SW480 (cell line): ENCODE data around the gene DNAJC30.
A peak's percentile ranks its signal among the peaks of the same experiment; 100 is the strongest.
"Not testable (repeated sequence)": the region's sequence is repeated elsewhere in the genome, so short reads cannot be mapped to it uniquely, and the experiment has no call there.

ENCODE experiments used
- DNase-seq: peaks from one replicate; pipeline ENCODE4 v3.0.0-alpha.2; 2016; ENCODE audit warnings: low spot score

The DNAJC30 gene

DNA sequence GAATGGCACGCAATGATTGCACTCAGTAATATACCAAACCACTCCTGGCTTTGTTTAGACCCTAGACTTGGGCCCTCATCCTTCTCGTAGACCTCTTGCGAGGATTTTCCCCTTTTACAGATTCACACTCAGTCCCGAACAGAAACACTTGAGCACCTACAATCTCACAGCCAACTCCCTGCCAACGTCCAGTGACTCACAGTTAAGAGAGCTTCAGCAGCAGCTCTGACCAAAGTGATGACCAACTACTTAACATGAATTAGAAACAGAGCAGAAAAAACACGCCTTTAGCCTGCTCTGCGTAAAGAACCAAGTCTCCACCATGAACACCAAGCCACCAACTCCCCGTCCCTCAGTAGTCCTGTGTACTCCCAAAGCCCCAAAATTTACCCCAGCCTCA lies 2.2 kb downstream of the DNAJC30 start:
- no peak for DNase-seq

GRCh38 chr7:73680501-73680900 lies 2.8 kb downstream of the DNAJC30 start:
- DNase-seq, result no peak

- no peak for DNase-seq
Measured at GRCh38 chr7:73679709-73680108, 3.5 kb downstream of the DNAJC30 start.

GRCh38 chr7:73678862-73679261 lies 4.4 kb downstream of the DNAJC30 start:
- no peak for DNase-seq

- not testable (repeated sequence) for DNase-seq
Measured at GRCh38 chr7:73676062-73676461, 7.2 kb downstream of the DNAJC30 start.

DNA sequence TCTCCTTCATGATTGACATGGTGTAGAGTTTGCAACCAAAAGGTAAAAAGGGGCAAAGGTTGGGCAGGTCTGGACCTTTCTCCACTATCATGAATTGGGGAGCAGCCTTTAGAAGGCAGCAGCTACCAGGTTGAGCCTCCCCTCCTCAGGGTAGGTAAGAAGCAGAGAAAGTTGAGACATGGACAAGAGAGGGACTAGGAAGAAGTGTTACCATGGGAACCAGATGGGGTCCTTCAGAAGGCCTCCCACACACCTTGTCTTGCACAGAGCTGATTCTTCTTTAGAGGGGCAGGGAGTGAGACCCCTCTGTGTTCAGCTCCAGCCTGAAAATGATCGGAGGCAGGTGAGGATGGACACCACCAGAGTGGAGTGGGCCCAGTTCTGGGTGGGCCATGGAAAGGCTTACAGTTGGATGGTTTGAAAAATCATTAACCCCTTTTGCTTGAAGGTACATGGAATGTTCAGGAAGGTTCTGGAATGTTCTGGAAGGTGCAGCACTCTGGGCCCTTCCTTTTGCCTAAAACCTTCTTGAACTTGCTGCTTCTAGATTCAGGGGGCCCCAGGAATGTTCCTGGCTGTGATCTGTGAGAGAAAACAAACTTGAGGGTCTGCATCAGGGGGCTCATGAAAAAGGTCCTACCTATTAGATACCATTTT lies 8.7 kb downstream of the DNAJC30 start:
- no peak for DNase-seq

DNA sequence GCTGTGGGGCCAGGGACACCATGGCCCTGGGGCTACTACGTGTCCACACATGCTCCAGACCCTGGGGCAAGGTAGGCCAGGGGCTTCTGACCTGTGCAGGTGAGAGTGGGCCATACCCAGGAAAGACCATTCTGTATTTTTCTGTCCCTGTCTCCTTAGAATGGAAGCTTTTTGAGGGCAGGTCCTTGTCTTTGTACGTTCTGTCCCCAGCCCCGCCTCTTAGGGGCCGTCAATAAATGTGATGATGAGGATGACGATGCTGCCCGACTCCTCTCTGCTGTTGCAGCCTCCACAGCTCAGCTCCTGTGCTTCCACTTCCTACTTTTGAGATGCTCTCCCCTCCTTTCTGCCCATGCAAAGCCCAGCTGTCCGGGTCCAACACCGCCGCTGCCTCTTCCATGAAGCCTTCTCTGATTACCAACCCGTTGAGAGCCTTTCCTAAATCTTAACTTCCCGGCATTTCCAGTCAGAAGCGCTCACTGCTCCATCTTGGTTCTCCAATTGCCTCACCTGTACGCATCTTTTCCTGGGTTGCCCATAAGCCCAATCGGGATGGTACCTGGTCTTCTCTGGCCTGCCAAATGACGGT lies 11.3 kb downstream of the DNAJC30 start:
- no peak for DNase-seq

GRCh38 chr7:73671322-73671661 lies 12.0 kb downstream of the DNAJC30 start:
- no peak for DNase-seq

DNA sequence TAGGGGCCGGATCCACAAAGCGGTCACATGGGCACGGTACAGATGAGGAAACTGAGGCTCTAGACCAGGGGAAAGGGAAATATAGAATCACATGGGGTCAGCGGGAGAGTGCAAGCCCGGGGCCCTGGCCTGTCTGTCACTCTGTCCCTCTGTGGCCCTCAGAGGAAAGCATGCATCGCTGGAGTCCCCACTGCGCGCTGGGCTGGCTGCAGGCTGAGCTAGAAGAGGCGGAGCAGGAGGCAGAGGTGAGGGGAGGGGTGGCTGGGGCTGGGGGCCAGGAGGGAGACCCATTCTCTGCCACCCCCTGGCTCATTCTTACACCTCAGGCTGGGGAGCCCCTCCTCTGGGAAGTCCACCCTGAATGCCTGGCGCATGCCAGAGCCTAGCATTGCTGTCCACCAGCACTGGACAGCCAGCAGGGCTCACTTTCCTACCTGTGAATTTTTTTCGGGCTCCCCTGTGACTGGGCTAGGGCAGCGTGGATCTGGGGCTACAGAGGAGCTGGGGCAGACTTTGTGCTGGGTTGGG lies 13.3 kb downstream of the DNAJC30 start:
- no peak for DNase-seq

DNA sequence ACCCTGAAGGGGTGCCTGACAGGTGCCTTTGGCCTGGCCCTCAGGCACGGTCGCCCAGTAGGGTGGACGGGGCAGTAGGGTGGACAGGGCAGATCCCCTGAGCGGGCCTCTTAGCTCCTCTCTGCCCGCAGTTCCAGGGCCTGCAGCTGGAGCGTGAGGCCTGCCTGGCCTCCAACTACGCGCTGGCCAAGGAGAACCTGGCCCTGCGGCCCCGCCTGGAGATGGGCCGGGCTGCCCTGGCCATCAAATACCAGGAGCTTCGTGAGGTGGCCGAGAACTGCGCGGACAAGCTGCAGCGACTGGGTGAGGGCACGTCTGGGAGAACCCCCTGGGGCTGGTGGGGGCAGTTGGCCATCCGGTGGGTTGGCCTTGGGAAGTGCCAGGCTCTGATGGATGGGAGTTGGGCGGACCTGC lies 14.0 kb downstream of the DNAJC30 start:
- no peak for DNase-seq

DNA sequence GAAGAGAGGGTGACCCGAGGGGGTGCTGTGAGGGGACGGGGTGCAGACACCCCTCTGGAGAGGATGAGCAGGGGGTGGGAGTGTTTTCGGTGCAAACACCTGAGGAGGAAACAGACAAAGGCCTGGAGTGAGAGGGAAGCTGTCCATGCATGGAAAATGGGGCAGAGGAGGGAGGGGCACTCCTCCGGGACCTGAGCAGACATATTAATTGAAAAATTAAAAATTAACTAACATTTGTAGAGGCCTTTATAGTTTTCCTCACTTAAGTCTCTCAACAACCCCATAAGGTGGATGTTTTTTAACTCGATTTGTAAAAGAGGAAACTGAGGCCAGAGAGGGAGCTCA lies 14.4 kb downstream of the DNAJC30 start:
- DNase-seq, result no peak

GRCh38 chr7:73668103-73668885 lies 15.0 kb downstream of the DNAJC30 start:
- DNase-seq, result no peak

GRCh38 chr7:73667344-73668102 lies 15.7 kb downstream of the DNAJC30 start, which contains the start of gene VPS37D:
Gene VPS37D (plus strand): TSS chr7:73667831. CDS start chr7:73667959, 128 bp downstream.
- peak; percentile 92 for DNase-seq

- DNase-seq, result no peak
Measured at GRCh38 chr7:73663033-73663432, 20.2 kb downstream of the DNAJC30 start.

- DNase-seq, result not testable (repeated sequence)
Measured at GRCh38 chr7:73660594-73660993, 22.7 kb downstream of the DNAJC30 start.

- DNase-seq, result no peak
Measured at GRCh38 chr7:73659983-73660382, 23.3 kb downstream of the DNAJC30 start.

GRCh38 chr7:73655309-73655708 lies 27.9 kb downstream of the DNAJC30 start:
- not testable (repeated sequence) for DNase-seq

DNA sequence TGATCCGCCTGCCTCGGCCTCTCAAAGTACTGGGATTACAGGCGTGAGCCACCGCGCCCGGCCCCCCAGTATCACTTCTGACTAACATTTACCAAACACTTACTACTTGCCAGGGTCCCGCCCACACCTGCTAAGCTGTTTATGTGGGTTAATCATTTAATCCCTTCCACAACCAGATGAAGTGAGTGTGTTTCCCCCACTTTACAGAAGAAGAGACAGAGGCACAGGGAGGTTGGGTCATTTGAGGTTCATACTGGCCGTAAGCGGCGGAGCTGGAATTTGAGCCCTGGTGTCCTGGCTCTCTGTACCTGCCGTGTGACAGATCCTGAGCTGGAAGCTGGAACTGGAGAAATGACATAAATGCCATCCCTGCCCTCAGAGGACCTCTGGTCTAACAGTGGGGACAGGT lies 30.7 kb downstream of the DNAJC30 start:
- DNase-seq, result no peak

- DNase-seq, result no peak
Measured at GRCh38 chr7:73650524-73650923, 32.7 kb downstream of the DNAJC30 start.

- no peak for DNase-seq
Measured at GRCh38 chr7:73649576-73649975, 33.7 kb downstream of the DNAJC30 start.

DNA sequence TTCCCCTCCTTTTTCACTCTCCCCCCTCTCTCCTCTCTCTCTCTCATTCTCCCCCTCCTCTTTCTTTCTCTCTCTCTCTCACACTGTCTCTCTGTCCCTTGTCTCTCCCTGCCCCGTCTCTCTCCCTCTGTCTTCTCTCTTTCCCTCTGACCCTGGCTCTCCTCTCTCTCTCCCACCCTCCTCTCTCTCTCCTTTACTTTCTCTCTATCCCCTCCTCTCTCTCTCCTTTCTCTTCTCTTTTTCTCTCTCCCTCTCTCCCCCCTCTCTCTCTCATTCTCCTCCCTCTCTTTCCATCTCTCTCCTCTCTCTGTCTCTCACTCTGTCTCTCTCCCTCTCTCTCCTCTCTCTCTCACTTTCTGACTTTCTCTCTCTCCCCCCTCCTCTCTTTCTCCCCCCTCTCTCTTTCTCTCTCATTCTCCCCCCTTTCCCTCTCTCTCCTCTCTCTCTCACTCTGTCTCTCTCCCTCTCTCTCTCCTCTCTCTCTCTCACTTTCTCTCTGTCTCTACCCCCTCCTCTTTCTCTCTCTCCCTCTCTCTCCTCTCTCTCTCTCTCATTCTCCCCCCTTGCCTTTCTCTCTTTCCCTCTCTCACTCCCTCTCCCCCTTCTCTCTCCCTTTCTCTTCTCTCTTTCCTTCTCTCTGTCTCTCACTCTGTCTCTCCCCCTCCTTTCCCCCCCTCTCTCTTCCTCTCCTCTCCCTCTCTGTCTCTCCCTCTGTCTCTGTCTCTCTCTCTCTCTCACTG lies 34.5 kb downstream of the DNAJC30 start:
- no peak for DNase-seq
